22Rv1 (cell line): Measurements from ENCODE around the gene PFKFB1.
A peak's percentile ranks its signal among the peaks of the same experiment; 100 is the strongest.

Experiments
- H3K27ac ChIP-seq: fragments of 450-650 bp; 2 replicates; pipeline ENCODE4 v1.5.1; 2017
- CTCF ChIP-seq: fragments of 450-650 bp; IDR thresholded peaks from 2 replicates; pipeline ENCODE4 v1.5.1; 2017; ENCODE audit warnings: mild to moderate bottlenecking
- ZFX ChIP-seq: fragments of 450-650 bp; IDR thresholded peaks from 2 replicates; pipeline ENCODE4 v1.6.1; 2017; ENCODE audit warnings: antibody characterized with exemption, borderline replicate concordance

The PFKFB1 gene

DNA sequence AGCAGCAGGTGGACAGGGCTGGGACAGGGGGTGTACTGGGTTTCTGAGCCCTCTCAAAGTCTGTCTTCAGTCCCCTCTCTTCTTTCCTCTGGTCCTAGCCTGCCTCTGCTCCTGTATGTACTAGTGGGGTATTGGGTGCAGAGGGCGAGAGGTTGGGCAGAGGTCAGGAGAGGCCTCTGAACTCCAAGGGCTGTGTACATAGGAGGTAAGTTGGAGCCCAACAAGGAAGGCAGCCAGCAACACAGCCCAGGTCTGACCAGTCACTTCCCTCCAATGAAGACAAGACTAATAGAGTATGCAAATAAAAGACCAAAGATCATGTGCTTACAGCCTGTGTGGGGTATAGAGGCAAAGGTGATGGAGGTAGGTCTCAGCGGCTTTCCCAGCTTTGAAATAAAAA, at the start of gene PFKFB1:
Gene PFKFB1, minus strand, starts transcription at position 90 of the 400 bp plus-strand sequence. CDS start 181 bp downstream, outside the sequence.
- H3K27ac ChIP-seq, result peak within 1 kb of the TSS; percentile 35; the same call in 1 of the 2 replicates
- TF ChIP-seq CTCF, result no peak
- TF ChIP-seq ZFX, result no peak

DNA sequence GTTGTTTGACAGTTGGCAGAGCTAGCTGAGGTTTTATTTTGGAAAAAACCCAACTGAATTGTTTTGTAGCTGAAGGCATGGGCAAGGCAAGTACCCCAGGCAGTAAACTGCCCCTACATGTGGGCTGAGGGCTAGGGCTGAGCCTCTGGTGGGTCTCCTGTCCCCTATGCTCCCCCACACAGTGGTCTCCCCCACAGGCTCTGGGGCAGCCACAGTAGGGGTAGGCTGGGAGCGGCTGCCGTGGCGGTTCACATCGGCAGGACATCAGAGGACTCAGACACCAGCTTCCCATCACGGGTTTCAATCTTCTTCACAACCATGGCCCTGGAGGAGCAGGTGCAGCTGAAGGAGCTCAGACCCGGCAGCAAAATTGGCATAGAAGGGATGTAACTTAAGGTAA, 47.5 kb upstream of the PFKFB1 start:
- H3K27ac ChIP-seq, result no peak overlapping the region
- TF ChIP-seq CTCF (no peak), ZFX (no peak)

GRCh38 chrX:55039471-55039870, 45.5 kb upstream of the PFKFB1 start:
- TF ChIP-seq CTCF, result no peak
- no peak for TF ChIP-seq ZFX
- H3K27ac ChIP-seq, result no peak overlapping the region

DNA sequence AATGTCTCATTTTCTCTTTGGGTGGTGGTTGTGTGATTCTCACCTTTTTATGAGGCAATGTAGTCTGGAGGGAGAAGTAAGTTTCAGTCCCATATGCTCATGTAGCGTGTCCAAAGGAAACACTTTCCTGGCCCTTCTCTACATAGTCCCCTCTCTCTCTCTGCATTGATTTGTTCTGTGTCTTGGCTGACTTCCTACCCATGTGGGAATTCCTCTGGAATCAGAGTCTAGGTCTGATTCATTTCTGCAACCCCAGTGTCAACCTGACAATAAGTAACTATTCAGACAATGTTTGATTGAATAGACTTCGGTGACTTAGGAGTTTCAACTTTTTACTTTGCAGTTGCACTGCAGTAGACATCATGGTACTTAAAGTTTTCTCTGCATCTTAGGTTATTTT, 39.4 kb upstream of the PFKFB1 start:
- no peak overlapping the region for H3K27ac ChIP-seq
- TF ChIP-seq ZFX, result no peak
- no peak for TF ChIP-seq CTCF

DNA sequence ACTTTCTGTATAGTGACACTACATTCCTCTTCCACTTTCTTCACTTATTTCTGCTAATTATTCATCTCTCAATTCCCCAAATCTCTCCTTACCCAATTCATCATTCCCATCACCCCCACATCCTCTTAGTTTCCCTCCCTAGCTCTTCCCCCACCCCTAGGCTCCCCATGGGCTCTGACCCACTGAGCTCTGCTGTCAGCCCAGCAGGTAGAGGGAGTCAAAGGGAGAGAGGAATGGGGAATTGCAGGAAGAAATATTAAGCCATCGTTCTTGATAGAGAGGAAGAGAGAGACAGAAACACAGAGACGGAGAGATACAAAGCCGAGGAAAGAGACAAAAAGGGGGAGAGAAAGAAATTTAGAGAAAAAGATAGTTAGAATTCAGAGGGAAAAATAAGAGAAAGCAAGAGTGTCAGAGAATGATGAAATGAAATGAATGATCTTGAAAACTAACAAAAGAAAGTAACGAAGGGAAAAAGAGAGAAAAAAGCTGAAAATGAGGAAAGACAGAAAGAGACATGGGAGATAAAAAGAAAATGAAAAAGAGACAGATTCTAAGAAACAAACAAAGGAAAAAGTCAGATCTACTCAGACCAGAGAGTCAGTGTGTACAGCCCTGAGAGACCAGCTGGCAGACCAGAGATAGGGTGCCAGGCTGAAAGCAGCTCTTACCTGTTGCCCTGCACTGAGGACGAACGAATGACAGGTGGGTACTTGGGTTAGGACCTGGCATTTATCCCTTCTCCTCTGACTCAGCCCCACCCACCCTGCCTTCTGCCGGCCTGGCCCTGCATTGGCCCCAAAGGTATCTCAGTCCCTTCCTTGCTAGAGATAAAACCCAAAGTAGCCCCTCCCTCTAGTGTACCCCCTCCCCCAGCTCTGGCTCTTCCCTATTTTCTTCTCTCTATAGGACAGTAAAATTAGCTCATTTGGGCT, 36.5 kb upstream of the PFKFB1 start, which contains the start of gene ALAS2:
Gene ALAS2, minus strand, starts transcription at position 707 of the 935 bp plus-strand sequence. CDS start 4,977 bp downstream, outside the sequence.
- no peak within 1 kb of the TSS for H3K27ac ChIP-seq
- TF ChIP-seq CTCF (no peak), ZFX (no peak)

DNA sequence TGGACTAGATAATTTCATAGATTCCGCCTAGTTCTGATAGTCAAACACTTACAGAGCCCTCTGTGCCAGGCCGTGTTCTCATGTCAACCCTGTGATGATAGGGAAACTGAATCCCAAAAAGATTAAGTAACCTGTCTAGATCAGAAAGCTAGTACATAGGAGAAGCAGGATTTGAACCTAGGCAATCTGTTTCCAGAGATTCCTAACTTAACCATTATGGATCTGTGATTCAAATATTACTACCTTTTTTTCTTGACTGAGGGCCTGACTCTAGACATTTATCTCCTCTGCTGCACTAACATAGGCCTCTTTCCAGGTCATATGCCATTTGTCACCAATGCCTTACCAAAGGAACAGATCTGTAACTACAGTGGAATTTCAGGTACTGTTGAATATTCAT, 35.3 kb upstream of the PFKFB1 start:
- H3K27ac ChIP-seq, result no peak overlapping the region

More for the DNA sequence above, 35.3 kb upstream of the PFKFB1 start:
- TF ChIP-seq CTCF (no peak), ZFX (no peak)
